H1 (cell line): ENCODE results near the gene RBM19. TPM values are rescaled to one million over a fixed set of nuclear protein-coding genes. Genes with fewer than 3 reads are reported as not detected.

Experiments
- CTCF ChIA-PET: fragments of 300-600 bp; sonication (Branson Sonifier 250); formaldehyde crosslinking; loops from one replicate; lab custom pipeline; 2021; ENCODE audit not compliant: partially characterized antibody; lab: Charles Lee
- POLR2A ChIA-PET: fragments of 300-600 bp; sonication (Branson Sonifier 250); formaldehyde crosslinking; loops from one replicate; lab custom pipeline; 2021; ENCODE audit warnings: inconsistent platforms; ENCODE audit not compliant: partially characterized antibody; lab: Charles Lee
- DNase-seq, 2 experiments: peaks; one replicate each; pipeline versions ENCODE4 v3.0.0 to v3.0.0-alpha.2; 2010 to 2022; ENCODE audit warnings: low spot score in 2 of 2, low read depth in 1 of 2, mixed read lengths in 1 of 2
- FAIRE-seq: peaks from 2 replicates; lab custom pipeline; 2011; peaks lifted over from hg19 to GRCh38; lab: Jason Lieb, UNC
- H2AFZ ChIP-seq: 2 replicates; pipeline ENCODE4 v1.8.1; 2012; ENCODE audit warnings: low read length, inconsistent platforms
- H2AK5ac ChIP-seq: 2 replicates; pipeline ENCODE4 v1.6.1; 2013; ENCODE audit warnings: low read depth, low read length
- H2BK120ac ChIP-seq: replicated peaks from 2 replicates; pipeline ENCODE3; 2013; ENCODE audit warnings: low read depth, low read length, inconsistent platforms
- H2BK12ac ChIP-seq: 2 replicates; pipeline ENCODE4 v1.6.1; 2013; ENCODE audit warnings: low read depth, low read length
- H2BK15ac ChIP-seq: 2 replicates; pipeline ENCODE4 v1.6.1; 2013; ENCODE audit warnings: low read length
- H2BK20ac ChIP-seq: 2 replicates; pipeline ENCODE4 v1.6.1; 2013; ENCODE audit warnings: low read length
- H2BK5ac ChIP-seq: 2 replicates; pipeline ENCODE4 v1.6.1; 2013; ENCODE audit warnings: low read depth, low read length
- H3K14ac ChIP-seq: 2 replicates; pipeline ENCODE4 v1.6.1; 2013; ENCODE audit warnings: inconsistent platforms; ENCODE audit not compliant: insufficient read length
- H3K18ac ChIP-seq: 2 replicates; pipeline ENCODE4 v1.6.1; 2013; ENCODE audit warnings: low read length; ENCODE audit errors: extremely low read depth
- H3K23ac ChIP-seq: 2 replicates; pipeline ENCODE4 v1.6.1; 2013; ENCODE audit warnings: inconsistent platforms; ENCODE audit not compliant: insufficient read length
- H3K23me2 ChIP-seq: 2 replicates; pipeline ENCODE4 v1.6.1; 2013; ENCODE audit warnings: low read depth, low read length
- H3K27ac ChIP-seq: 2 replicates; pipeline ENCODE4 v1.6.1; 2011; ENCODE audit warnings: low read depth, low read length, inconsistent platforms
- H3K27me3 ChIP-seq, 4 experiments: replicated peaks in 1 of 4; 1 replicate in 1 of 4; 2 replicates in 3 of 4; pipeline versions ENCODE4 v1.6.1 to v1.8.1; 2011 to 2013; ENCODE audit warnings: low read length in 3 of 4, mild to moderate bottlenecking in 3 of 4, inconsistent platforms in 2 of 4, mixed read lengths in 2 of 4, moderate library complexity in 1 of 4; ENCODE audit not compliant: control insufficient read depth in 3 of 4, insufficient read depth in 3 of 4; ENCODE audit errors: extremely low read depth in 1 of 4
- H3K36me3 ChIP-seq, 4 experiments: 2 replicates each; pipeline versions ENCODE4 v1.6.1 to v1.8.1; 2011 to 2013; ENCODE audit warnings: mild to moderate bottlenecking in 4 of 4, low read length in 3 of 4, moderate library complexity in 2 of 4, control low read depth in 1 of 4, inconsistent platforms in 1 of 4; ENCODE audit not compliant: insufficient read depth in 4 of 4, control insufficient read depth in 2 of 4
- H3K4ac ChIP-seq: replicated peaks from 2 replicates; pipeline ENCODE3; 2013; ENCODE audit warnings: low read length, low read depth, mixed read lengths, inconsistent platforms; ENCODE audit not compliant: insufficient read length
- H3K4me1 ChIP-seq, 4 experiments: replicated peaks in 1 of 4; 1 replicate in 1 of 4; 2 replicates in 3 of 4; pipeline versions ENCODE4 v1.6.1 to v1.8.1; 2011 to 2013; ENCODE audit warnings: low read length in 3 of 4, inconsistent platforms in 2 of 4, mixed read lengths in 1 of 4; ENCODE audit not compliant: insufficient read depth in 4 of 4, control insufficient read depth in 3 of 4
- H3K4me2 ChIP-seq, 2 experiments: 2 replicates each; pipeline versions ENCODE4 v1.6.1 to v1.8.1; 2011 to 2013; ENCODE audit warnings: low read depth in 2 of 2, low read length in 2 of 2, control low read depth in 1 of 2, inconsistent platforms in 1 of 2, mild to moderate bottlenecking in 1 of 2; ENCODE audit not compliant: insufficient read depth in 1 of 2
- H3K4me3 ChIP-seq, 4 experiments: fragments of 200-600, 300-600 bp in 1 of 4; sonication (generic), shearing (Covaris generic), sonication (Bioruptor Twin) in 1 of 4; 2 replicates each; pipeline versions ENCODE4 v1.5.1 to v1.8.1; 2011 to 2016; ENCODE audit warnings: low read length in 4 of 4, low read depth in 3 of 4, control low read depth in 2 of 4, inconsistent platforms in 2 of 4, mild to moderate bottlenecking in 2 of 4, mixed read lengths in 1 of 4, moderate library complexity in 1 of 4; ENCODE audit not compliant: insufficient read depth in 2 of 4; ENCODE audit errors: extremely low read depth in 1 of 4
- H3K56ac ChIP-seq: replicated peaks from 2 replicates; pipeline ENCODE3; 2013; ENCODE audit warnings: low read depth, mild to moderate bottlenecking, mixed read lengths, low read length, inconsistent platforms; ENCODE audit not compliant: insufficient read length
- H3K79me1 ChIP-seq: 2 replicates; pipeline ENCODE4 v1.6.1; 2013; ENCODE audit warnings: low read depth, low read length, control low read depth
- H3K79me2 ChIP-seq, 2 experiments: 2 replicates each; pipeline versions ENCODE4 v1.6.1 to v1.8.1; 2012 to 2013; ENCODE audit warnings: low read length in 2 of 2, mild to moderate bottlenecking in 2 of 2, inconsistent platforms in 1 of 2; ENCODE audit not compliant: insufficient read depth in 2 of 2, control insufficient read depth in 1 of 2
- H3K9ac ChIP-seq, 4 experiments: replicated peaks in 1 of 4; 1 replicate in 1 of 4; 2 replicates in 3 of 4; pipeline versions ENCODE4 v1.6.1 to v1.8.1; 2011 to 2013; ENCODE audit warnings: low read depth in 3 of 4, low read length in 3 of 4, control low read depth in 2 of 4, mild to moderate bottlenecking in 2 of 4, moderate library complexity in 2 of 4, inconsistent platforms in 1 of 4; ENCODE audit errors: extremely low read depth in 1 of 4
- H3K9me3 ChIP-seq, 2 experiments: 2 replicates each; pipeline versions ENCODE4 v1.6.1 to v1.8.1; 2012 to 2013; ENCODE audit warnings: mild to moderate bottlenecking in 2 of 2, moderate library complexity in 2 of 2, control low read depth in 1 of 2, inconsistent platforms in 1 of 2, low read depth in 1 of 2, low read length in 1 of 2, mixed read lengths in 1 of 2; ENCODE audit not compliant: insufficient read depth in 2 of 2
- H4K20me1 ChIP-seq, 2 experiments: replicated peaks in 1 of 2; 2 replicates each; pipeline versions ENCODE3 to v1.8.1; 2011 to 2013; ENCODE audit warnings: inconsistent platforms in 2 of 2, low read length in 2 of 2, mild to moderate bottlenecking in 1 of 2; ENCODE audit not compliant: insufficient read depth in 2 of 2, control insufficient read depth in 1 of 2
- H4K5ac ChIP-seq: 2 replicates; pipeline ENCODE4 v1.6.1; 2013; ENCODE audit warnings: low read length, low read depth, mixed read lengths, inconsistent platforms; ENCODE audit not compliant: insufficient read length
- H4K8ac ChIP-seq: 2 replicates; pipeline ENCODE4 v1.8.0; 2013; ENCODE audit warnings: mild to moderate bottlenecking, moderate library complexity, low read length, inconsistent platforms; ENCODE audit not compliant: insufficient read depth; ENCODE audit errors: extremely low read depth
- H4K91ac ChIP-seq: replicated peaks from 2 replicates; pipeline ENCODE3; 2013; ENCODE audit warnings: low read length, mixed read lengths, inconsistent platforms; ENCODE audit not compliant: insufficient read length
- BACH1 ChIP-seq: IDR thresholded peaks from 2 replicates; pipeline ENCODE4 v1.6.1; 2012; ENCODE audit warnings: low read length, improper control_type of control experiment
- BCL11A ChIP-seq, 2 experiments: IDR thresholded peaks; one replicate each; pipeline ENCODE4 v1.6.1; 2011; ENCODE audit warnings: low read depth in 2 of 2, low read length in 2 of 2, mild to moderate bottlenecking in 2 of 2
- CHD1 ChIP-seq: IDR thresholded peaks from 2 replicates; pipeline ENCODE4 v1.6.1; 2012; ENCODE audit warnings: low read depth, low read length, improper control_type of control experiment
- CREB1 ChIP-seq: IDR thresholded peaks from 2 replicates; pipeline ENCODE4 v1.6.1; 2012; ENCODE audit warnings: inconsistent platforms
- HDAC6 ChIP-seq: IDR thresholded peaks from one replicate; pipeline ENCODE4 v1.7.1; 2012; ENCODE audit warnings: low read depth, mild to moderate bottlenecking, inconsistent platforms, low read length, moderate library complexity
- JUN ChIP-seq: IDR thresholded peaks from 2 replicates; pipeline ENCODE4 v1.6.1; 2011; ENCODE audit warnings: low read depth, mild to moderate bottlenecking, improper control_type of control experiment, low read length
- KDM5A ChIP-seq: fragments of 200-600 bp; IDR thresholded peaks from 2 replicates; pipeline ENCODE4 v1.7.1; 2012; ENCODE audit warnings: mild to moderate bottlenecking, low read length, inconsistent platforms, mixed read lengths
- POLR2AphosphoS5 ChIP-seq: IDR thresholded peaks from 2 replicates; pipeline ENCODE4 v1.6.1; 2011; ENCODE audit warnings: low read depth, low read length
- RAD21 ChIP-seq, 2 experiments: IDR thresholded peaks in 1 of 2; conservative IDR thresholded peaks in 1 of 2; 2 replicates each; pipeline ENCODE4 v1.6.1; 2011; ENCODE audit warnings: low read depth in 2 of 2, low read length in 2 of 2, improper control_type of control experiment in 1 of 2, inconsistent platforms in 1 of 2, mild to moderate bottlenecking in 1 of 2, moderate library complexity in 1 of 2
- RXRA ChIP-seq: IDR thresholded peaks from 2 replicates; pipeline ENCODE4 v1.6.1; 2011; ENCODE audit warnings: low read depth, mild to moderate bottlenecking, low read length, moderate library complexity; ENCODE audit not compliant: insufficient read depth
- SIRT6 ChIP-seq: IDR thresholded peaks from one replicate; pipeline ENCODE4 v1.7.1; 2012; ENCODE audit warnings: low read length, inconsistent platforms
- TBP ChIP-seq: IDR thresholded peaks from 2 replicates; pipeline ENCODE4 v1.6.1; 2011; ENCODE audit warnings: low read depth, low read length, improper control_type of control experiment
- TCF12 ChIP-seq: IDR thresholded peaks from 2 replicates; pipeline ENCODE4 v1.6.1; 2011; ENCODE audit warnings: low read depth, mild to moderate bottlenecking, low read length
- WGBS, 2 experiments: shearing (Covaris generic) in 1 of 2; methylation state at CpG; one replicate each; pipeline versions ENCODE4 v1.1.6 to v1.1.7; 2013 to 2015; ENCODE audit warnings: low lambda C conversion rate in 2 of 2, mixed read lengths in 2 of 2, inconsistent platforms in 1 of 2, low coverage in 1 of 2, missing lambda C conversion rate in 1 of 2; ENCODE audit not compliant: insufficient replicate concordance in 2 of 2, insufficient coverage in 1 of 2, insufficient read length in 1 of 2; ENCODE audit errors: extremely low coverage in 1 of 2, missing lambda C conversion rate in 1 of 2; 5-methylcytosine and 5-hydroxymethylcytosine counted together
- polyA plus RNA-seq, 7 experiments: library from polyadenylated mRNA; depleted of rRNA in 3 of 7; stranded (reverse) in 5 of 7; unstranded in 2 of 7; fragments of >200 nt in 5 of 7; fragments of 200-250 nt in 2 of 7; gene quantifications; 1 replicate in 5 of 7; 2 replicates in 1 of 7; 4 replicates in 1 of 7; pipeline versions ENCODE4 v1.2.1 to v1.2.3, GENCODE V29; 2011 to 2013; ENCODE audit warnings: missing spikeins in 2 of 7, mixed read lengths in 2 of 7
- total RNA-seq: library from RNA; stranded (reverse); fragmentation: NEBNext Ultra II Directional; extraction: Animal tissue kit (Norgen Biotek cat#: 25700); gene quantifications from 2 replicates; pipeline ENCODE4 v1.2.1, GENCODE V29; 2021
- TF ChIP-seq, protein P1 (sequence below): IDR thresholded peaks from 2 replicates; pipeline ENCODE4 v1.6.1; 2012; ENCODE audit warnings: inconsistent platforms
- TF ChIP-seq, protein P2 (sequence below): IDR thresholded peaks from 2 replicates; pipeline ENCODE4 v1.6.1; 2011; ENCODE audit warnings: low read length, improper control_type of control experiment

RBM19 gene
- total and polyA plus RNA-seq, 2 of the 8 experiments (the other 6 are each of a cell fraction or from before 2014, with no cell fraction given), result 23.4 to 61.9 TPM

DNA sequence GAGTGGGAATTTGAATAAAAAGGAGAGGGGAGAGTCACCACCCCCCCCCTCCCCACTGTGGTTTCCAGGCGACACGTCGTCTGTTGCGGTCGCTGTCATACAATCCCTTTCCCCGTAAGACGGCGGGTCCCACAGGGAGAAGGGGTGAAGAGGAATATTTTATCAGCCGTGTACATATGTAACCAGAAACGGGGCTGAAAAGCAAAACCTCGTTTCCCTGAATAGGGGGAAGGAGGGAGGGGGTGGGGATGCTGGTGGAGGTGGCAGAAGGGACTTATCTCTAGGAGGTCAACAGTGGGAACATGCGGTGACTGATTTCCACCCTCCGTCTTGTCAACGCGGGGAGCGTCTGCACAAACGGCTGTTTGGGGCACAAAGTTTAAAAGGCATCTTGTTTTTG is 171.4 kb downstream of the RBM19 start:
- H3K18ac ChIP-seq, result no peak overlapping the region
- no peak overlapping the region for H4K91ac ChIP-seq
- DNase-seq, result no peak
- no peaks in the 10 kb centered on the region for H3K9me3 ChIP-seq
- H2BK12ac ChIP-seq, result no peak overlapping the region
- H3K56ac ChIP-seq, result no peak overlapping the region
- 94% methylated on average over 17 of the region's 17 CpGs; no CpG with 5 or more reads in 1 of the 2 experiments for WGBS, 2 experiments
- no peaks in the 10 kb centered on the region for H3K79me2 ChIP-seq
- H3K27me3 ChIP-seq, result no peaks in the 10 kb centered on the region
- no peaks in the 10 kb centered on the region for H3K23me2 ChIP-seq
- no peak overlapping the region for H2AFZ ChIP-seq
- H3K4me3 ChIP-seq, result no peak overlapping the region
- H3K4me2 ChIP-seq, result no peak overlapping the region
- no peaks in the 10 kb centered on the region for H3K79me1 ChIP-seq
- no peak overlapping the region for H2BK20ac ChIP-seq
- no peak overlapping the region for H2BK5ac ChIP-seq
- no peak overlapping the region for H2BK15ac ChIP-seq
- H3K23ac ChIP-seq, result no peak overlapping the region
- H2BK120ac ChIP-seq, result no peak overlapping the region
- no peak for FAIRE-seq
- H3K27ac ChIP-seq, result no peak overlapping the region
- H3K4ac ChIP-seq, result no peak overlapping the region
- CTCF ChIA-PET, result interaction anchor here (0.7 kb wide), 1 partner anchor 293 kb away, joined by 3 read pairs; no protein-coding TSS in a partner anchor
- H3K9ac ChIP-seq, result no peak overlapping the region
- no peak overlapping the region for H4K8ac ChIP-seq
- H3K4me1 ChIP-seq, result peaks cover 0 to 3% (median 0%) of the 10 kb centered on the region in 4 experiments; a peak in 3 of 7 replicates
- no peaks in the 10 kb centered on the region for H4K20me1 ChIP-seq
- H2AK5ac ChIP-seq, result no peak overlapping the region
- no peak overlapping the region for H3K14ac ChIP-seq
- POLR2A ChIA-PET, result no interaction called here
- no peak overlapping the region for H4K5ac ChIP-seq
- H3K36me3 ChIP-seq, result no peaks in the 10 kb centered on the region
- no peak for TF ChIP-seq CREB1
- TF ChIP-seq POLR2AphosphoS5, result no peak
- TF ChIP-seq TBP, result no peak
- no peak for TF ChIP-seq JUN
- TF ChIP-seq CHD1, result no peak
- no peak for TF ChIP-seq HDAC6
- TF ChIP-seq KDM5A, result no peak
- TF ChIP-seq SIRT6, result no peak
- TF ChIP-seq BACH1, result no peak
- no peak for TF ChIP-seq TCF12
- TF ChIP-seq, protein P1, sequence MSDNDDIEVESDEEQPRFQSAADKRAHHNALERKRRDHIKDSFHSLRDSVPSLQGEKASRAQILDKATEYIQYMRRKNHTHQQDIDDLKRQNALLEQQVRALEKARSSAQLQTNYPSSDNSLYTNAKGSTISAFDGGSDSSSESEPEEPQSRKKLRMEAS, result no peak
- TF ChIP-seq RAD21 (IDR thresholded peaks at IDR 0.05 in 1 of 2, conservative IDR thresholded peaks at IDR 0.05 in 1 of 2; ENCODE audit: low read depth in 2 of 2, low read length in 2 of 2), result no peak
- TF ChIP-seq RXRA, result no peak
- TF ChIP-seq BCL11A (IDR thresholded peaks at IDR 0.05; ENCODE audit: low read depth in 2 of 2, low read length in 2 of 2), result no peak
- TF ChIP-seq, protein P2, sequence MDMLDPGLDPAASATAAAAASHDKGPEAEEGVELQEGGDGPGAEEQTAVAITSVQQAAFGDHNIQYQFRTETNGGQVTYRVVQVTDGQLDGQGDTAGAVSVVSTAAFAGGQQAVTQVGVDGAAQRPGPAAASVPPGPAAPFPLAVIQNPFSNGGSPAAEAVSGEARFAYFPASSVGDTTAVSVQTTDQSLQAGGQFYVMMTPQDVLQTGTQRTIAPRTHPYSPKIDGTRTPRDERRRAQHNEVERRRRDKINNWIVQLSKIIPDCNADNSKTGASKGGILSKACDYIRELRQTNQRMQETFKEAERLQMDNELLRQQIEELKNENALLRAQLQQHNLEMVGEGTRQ, result no peak
